Measurements from ENCODE around the gene PTH1R.
A peak's percentile ranks its signal among the peaks of the same experiment; 100 is the strongest.
"Not testable (repeated sequence)": the region's sequence is repeated elsewhere in the genome, so short reads cannot be mapped to it uniquely, and the experiment has no call there.

PTH1R gene

DNA sequence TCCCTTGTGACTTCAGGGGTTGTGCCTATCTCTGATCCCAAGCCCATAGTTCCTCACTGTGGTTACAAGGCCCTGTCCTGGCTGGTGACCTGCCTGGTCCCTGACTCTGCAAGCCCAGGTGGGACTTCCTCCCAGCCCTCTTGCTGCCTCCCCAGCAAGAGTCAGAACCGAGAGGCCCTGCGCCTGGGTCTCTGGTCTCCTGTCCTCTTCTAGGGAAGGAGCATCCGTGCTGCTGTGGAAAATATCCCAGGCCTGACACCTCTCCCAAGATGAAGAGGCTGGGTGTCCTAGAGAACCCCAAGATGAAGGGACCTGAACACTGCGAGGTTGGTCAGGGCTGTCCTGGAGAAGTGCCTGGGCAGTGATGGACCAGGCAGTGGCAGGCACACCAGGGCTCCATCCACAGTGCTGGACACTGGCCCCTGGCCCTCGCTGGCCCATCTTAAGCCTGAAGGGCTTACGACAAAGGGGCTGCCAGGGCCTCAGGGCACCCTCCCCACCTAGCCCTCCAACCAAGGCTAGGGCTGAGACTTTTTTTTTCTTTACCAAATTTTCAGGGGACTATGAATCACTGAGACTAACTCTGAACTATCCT, 32.7 kb downstream of the PTH1R start:
- Histone ChIP-seq H3K27ac (ENCODE audit: low read depth, low read length) (no peak overlapping the region), H3K27me3 (ENCODE audit: control insufficient read depth in 5 of 5, insufficient read depth in 4 of 5, low read length in 5 of 5) (no peaks in the 10 kb centered on the region), H3K9ac (ENCODE audit: low read length in 5 of 5) (no peak overlapping the region), H3K4me1 (ENCODE audit: control insufficient read depth in 5 of 5, insufficient read depth in 5 of 5, low read length in 5 of 5) (peaks cover 8 to 29% (median 27%) of the 10 kb centered on the region in 5 donors), H3K9me3 (ENCODE audit: control insufficient read depth in 5 of 5, low read length in 5 of 5) (no peaks in the 10 kb centered on the region), H3K4me3 (ENCODE audit: low read depth in 1 of 5, low read length in 5 of 5) (no peak overlapping the region), H3K36me3 (ENCODE audit: control insufficient read depth in 5 of 5, insufficient read depth in 5 of 5, low read length in 5 of 5) (no peaks in the 10 kb centered on the region)

DNA sequence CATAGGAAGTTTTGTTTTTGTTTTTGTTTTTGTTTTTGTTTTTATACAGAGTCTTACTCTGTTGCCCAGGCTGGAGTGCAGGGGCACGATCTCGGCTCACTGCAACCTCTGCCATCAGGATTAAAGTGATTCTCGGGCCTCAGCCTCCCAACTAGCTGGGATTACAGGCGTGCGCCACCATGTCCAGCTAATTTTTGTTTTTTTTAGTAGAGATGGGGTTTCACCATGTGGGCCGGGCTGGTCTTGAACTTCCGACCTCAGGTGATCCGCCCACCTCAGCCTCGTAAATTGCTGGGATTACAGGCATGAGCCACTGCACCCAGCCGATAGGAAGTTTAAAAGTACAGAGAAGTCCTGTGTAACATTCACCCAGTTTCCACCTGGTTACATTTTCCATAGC, 33.4 kb downstream of the PTH1R start:
- not testable (repeated sequence) for H3K27ac ChIP-seq (ENCODE audit: low read depth, low read length); H3K9me3 ChIP-seq (ENCODE audit: control insufficient read depth in 5 of 5, low read length in 5 of 5); H3K4me3 ChIP-seq (ENCODE audit: low read depth in 1 of 5, low read length in 5 of 5); H3K9ac ChIP-seq (ENCODE audit: low read length in 5 of 5); H3K36me3 ChIP-seq (ENCODE audit: control insufficient read depth in 5 of 5, insufficient read depth in 5 of 5, low read length in 5 of 5); H3K27me3 ChIP-seq (ENCODE audit: control insufficient read depth in 5 of 5, insufficient read depth in 4 of 5, low read length in 5 of 5)
- H3K4me1 ChIP-seq (ENCODE audit: control insufficient read depth in 5 of 5, insufficient read depth in 5 of 5, low read length in 5 of 5), result peaks cover 8 to 33% (median 27%) of the 10 kb centered on the region in 5 donors

DNA sequence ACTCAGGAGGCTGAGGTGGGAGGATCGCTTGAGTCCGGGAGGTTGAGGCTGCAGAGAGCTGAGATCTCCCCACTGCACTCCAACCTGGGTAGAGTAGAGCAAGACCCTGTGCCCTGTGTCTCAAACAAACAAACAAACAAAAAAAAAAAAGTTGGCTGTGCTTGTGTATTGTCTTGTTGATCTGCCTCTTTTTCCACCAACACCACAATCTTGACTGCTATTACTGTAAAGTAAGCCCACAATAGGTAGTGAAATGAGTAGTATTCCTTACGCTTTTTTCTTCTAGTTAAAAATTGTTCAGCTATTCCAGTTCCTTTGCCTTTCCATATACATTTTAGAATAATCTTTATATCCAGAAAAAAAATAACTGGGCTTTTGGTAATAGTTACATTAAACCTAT, 35.5 kb downstream of the PTH1R start:
- H3K27me3 ChIP-seq (ENCODE audit: control insufficient read depth in 5 of 5, insufficient read depth in 4 of 5, low read length in 5 of 5), result no peaks in the 10 kb centered on the region
- peaks cover 8 to 28% (median 25%) of the 10 kb centered on the region in 5 donors for H3K4me1 ChIP-seq (ENCODE audit: control insufficient read depth in 5 of 5, insufficient read depth in 5 of 5, low read length in 5 of 5)
- H3K9me3 ChIP-seq (ENCODE audit: control insufficient read depth in 5 of 5, low read length in 5 of 5), result peaks cover 0 to 4% (median 0%) of the 10 kb centered on the region in 5 donors
- no peak overlapping the region for H3K9ac ChIP-seq (ENCODE audit: low read length in 5 of 5)
- H3K27ac ChIP-seq (ENCODE audit: low read depth, low read length), result no peak overlapping the region
- H3K36me3 ChIP-seq (ENCODE audit: control insufficient read depth in 5 of 5, insufficient read depth in 5 of 5, low read length in 5 of 5), result peaks cover 3 to 13% (median 6%) of the 10 kb centered on the region in 5 donors
- no peak overlapping the region for H3K4me3 ChIP-seq (ENCODE audit: low read depth in 1 of 5, low read length in 5 of 5)

DNA sequence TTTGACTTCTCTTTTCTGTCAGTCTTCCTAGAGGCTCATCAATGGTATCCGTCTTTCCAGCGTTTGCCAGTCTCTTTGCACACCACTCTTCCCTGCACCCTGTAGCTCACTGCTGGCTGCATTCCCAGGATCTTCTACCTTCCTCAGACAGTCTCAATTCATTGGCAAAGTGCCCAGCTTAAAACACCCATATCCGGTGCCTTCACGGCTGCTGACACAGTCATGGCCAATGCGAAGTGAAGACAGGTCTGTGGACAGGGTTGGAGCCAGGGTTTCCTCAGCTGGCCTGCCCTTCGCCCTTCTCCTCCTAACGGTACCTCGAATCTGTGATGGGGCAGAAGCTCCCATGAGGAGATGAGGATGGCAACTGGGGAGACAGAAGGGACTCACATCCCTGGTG, 36.1 kb downstream of the PTH1R start:
- Histone ChIP-seq H3K4me1 (ENCODE audit: control insufficient read depth in 5 of 5, insufficient read depth in 5 of 5, low read length in 5 of 5) (peaks cover 5 to 21% (median 18%) of the 10 kb centered on the region in 5 donors), H3K27ac (ENCODE audit: low read depth, low read length) (no peak overlapping the region), H3K36me3 (ENCODE audit: control insufficient read depth in 5 of 5, insufficient read depth in 5 of 5, low read length in 5 of 5) (peaks cover 6 to 20% (median 12%) of the 10 kb centered on the region in 5 donors)

DNA sequence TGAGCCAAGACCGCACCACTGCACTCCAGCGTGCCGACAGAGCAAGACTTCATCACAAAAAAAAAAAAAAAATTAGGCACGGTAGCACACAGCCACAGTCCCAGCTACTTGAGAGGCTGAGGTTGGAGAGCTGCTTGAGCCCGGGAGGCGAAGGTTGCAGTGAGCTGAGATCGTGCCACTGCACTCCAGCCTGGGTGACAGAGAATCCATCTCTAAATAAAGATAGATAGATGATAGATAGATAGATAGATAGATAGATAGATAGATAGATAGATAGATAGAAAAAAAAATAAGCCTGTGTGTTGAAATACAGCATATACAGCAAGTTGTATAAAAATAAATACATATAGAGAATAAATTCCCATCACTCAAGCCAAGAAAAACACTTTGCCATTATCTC, 37.3 kb downstream of the PTH1R start:
- no peak overlapping the region for H3K27ac ChIP-seq (ENCODE audit: low read depth, low read length)
- H3K4me3 ChIP-seq (ENCODE audit: low read depth in 1 of 5, low read length in 5 of 5), result no peak overlapping the region
- H3K9ac ChIP-seq (ENCODE audit: low read length in 5 of 5), result no peak overlapping the region

More for the DNA sequence above, 36.1 kb downstream of the PTH1R start:
- Histone ChIP-seq H3K4me3 (ENCODE audit: low read depth in 1 of 5, low read length in 5 of 5) (no peak overlapping the region), H3K9me3 (ENCODE audit: control insufficient read depth in 5 of 5, low read length in 5 of 5) (peaks cover 0 to 4% (median 0%) of the 10 kb centered on the region in 5 donors), H3K9ac (ENCODE audit: low read length in 5 of 5) (no peak overlapping the region), H3K27me3 (ENCODE audit: control insufficient read depth in 5 of 5, insufficient read depth in 4 of 5, low read length in 5 of 5) (no peaks in the 10 kb centered on the region)

DNA sequence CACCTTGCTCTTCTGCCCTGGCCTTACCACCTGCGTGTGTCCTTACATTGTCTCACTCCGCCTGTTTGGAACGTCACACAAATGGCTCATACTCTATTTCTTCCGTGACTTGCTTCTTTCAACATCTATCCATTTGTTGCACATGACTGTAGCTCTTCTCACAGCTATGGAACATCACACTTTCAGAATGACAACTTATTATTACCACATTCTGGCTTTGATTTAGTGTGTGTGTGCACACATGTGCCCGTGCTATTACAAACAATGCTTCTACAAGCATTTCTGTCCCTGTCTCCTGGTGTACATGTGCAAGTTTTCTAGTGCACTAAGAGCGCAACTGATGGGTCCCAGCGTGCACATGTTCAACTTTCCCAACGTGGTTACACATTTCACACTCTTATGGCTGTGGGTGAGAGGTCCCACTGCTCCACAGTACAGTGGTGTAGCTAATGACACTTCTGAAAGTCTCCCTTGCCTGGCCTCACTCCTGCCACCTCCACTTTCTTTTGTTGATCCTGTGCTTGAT, 37.8 kb downstream of the PTH1R start:
- peaks cover 0 to 8% (median 6%) of the 10 kb centered on the region in 5 donors for H3K4me1 ChIP-seq (ENCODE audit: control insufficient read depth in 5 of 5, insufficient read depth in 5 of 5, low read length in 5 of 5)
- H3K36me3 ChIP-seq (ENCODE audit: control insufficient read depth in 5 of 5, insufficient read depth in 5 of 5, low read length in 5 of 5), result peaks cover 12 to 37% (median 28%) of the 10 kb centered on the region in 5 donors
- no peak overlapping the region for H3K27ac ChIP-seq (ENCODE audit: low read depth, low read length)
- H3K4me3 ChIP-seq (ENCODE audit: low read depth in 1 of 5, low read length in 5 of 5), result no peak overlapping the region
- H3K9me3 ChIP-seq (ENCODE audit: control insufficient read depth in 5 of 5, low read length in 5 of 5), result peaks cover 0 to 4% (median 0%) of the 10 kb centered on the region in 5 donors
- no peaks in the 10 kb centered on the region for H3K27me3 ChIP-seq (ENCODE audit: control insufficient read depth in 5 of 5, insufficient read depth in 4 of 5, low read length in 5 of 5)
- H3K9ac ChIP-seq (ENCODE audit: low read length in 5 of 5), result peak overlapping the region in 1 of 5 donors; percentile 12

More for the DNA sequence above, 37.3 kb downstream of the PTH1R start:
- peaks cover 8 to 32% (median 22%) of the 10 kb centered on the region in 5 donors for H3K36me3 ChIP-seq (ENCODE audit: control insufficient read depth in 5 of 5, insufficient read depth in 5 of 5, low read length in 5 of 5)
- H3K9me3 ChIP-seq (ENCODE audit: control insufficient read depth in 5 of 5, low read length in 5 of 5), result peaks cover 0 to 4% (median 0%) of the 10 kb centered on the region in 5 donors
- H3K27me3 ChIP-seq (ENCODE audit: control insufficient read depth in 5 of 5, insufficient read depth in 4 of 5, low read length in 5 of 5), result no peaks in the 10 kb centered on the region
- H3K4me1 ChIP-seq (ENCODE audit: control insufficient read depth in 5 of 5, insufficient read depth in 5 of 5, low read length in 5 of 5), result peaks cover 0 to 9% (median 7%) of the 10 kb centered on the region in 5 donors

DNA sequence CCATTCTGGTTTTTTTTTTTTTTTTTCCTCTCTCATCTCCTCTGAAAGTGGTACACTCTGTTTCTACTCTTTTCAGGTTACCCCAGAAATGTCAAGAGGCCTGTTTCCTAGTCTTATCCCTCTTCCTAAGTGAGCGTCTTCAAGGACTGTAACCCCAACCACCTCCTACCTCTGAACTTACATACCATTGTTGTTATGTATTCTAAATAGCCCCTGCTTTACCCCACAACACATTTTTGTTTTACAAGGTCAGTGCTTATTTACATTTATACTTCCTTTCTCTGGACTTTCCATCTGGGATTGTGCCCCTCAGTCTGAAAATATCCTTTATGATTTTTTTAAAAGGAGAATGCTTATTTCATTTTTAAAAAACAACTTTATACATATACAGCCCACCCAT, 38.8 kb downstream of the PTH1R start:
- no peak overlapping the region for H3K27ac ChIP-seq (ENCODE audit: low read depth, low read length)
- H3K4me1 ChIP-seq (ENCODE audit: control insufficient read depth in 5 of 5, insufficient read depth in 5 of 5, low read length in 5 of 5), result peaks cover 0 to 8% (median 6%) of the 10 kb centered on the region in 5 donors
- H3K4me3 ChIP-seq (ENCODE audit: low read depth in 1 of 5, low read length in 5 of 5), result no peak overlapping the region
- peaks cover 12 to 46% (median 37%) of the 10 kb centered on the region in 5 donors for H3K36me3 ChIP-seq (ENCODE audit: control insufficient read depth in 5 of 5, insufficient read depth in 5 of 5, low read length in 5 of 5)
- H3K9me3 ChIP-seq (ENCODE audit: control insufficient read depth in 5 of 5, low read length in 5 of 5), result peaks cover 0 to 4% (median 0%) of the 10 kb centered on the region in 5 donors
- no peak overlapping the region for H3K9ac ChIP-seq (ENCODE audit: low read length in 5 of 5)
- H3K27me3 ChIP-seq (ENCODE audit: control insufficient read depth in 5 of 5, insufficient read depth in 4 of 5, low read length in 5 of 5), result no peaks in the 10 kb centered on the region

DNA sequence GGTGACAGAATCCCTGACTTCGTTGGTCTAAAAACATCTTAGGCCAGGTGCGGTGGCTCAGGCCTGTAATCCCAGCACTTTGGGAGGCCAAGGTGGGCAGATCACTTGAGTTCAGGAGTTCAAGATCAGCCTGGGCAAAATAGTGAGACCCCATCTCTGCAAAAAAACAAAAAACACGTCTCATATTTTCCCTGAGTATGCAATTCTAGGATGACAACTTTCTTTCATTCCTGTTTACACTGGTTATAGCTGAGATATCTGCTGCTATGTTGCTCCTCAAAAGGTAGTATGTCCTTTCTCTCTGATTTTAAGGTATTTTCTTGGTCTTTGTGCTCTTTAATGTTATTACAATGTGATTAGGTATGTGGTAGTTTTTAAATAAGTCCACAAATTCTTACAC, 39.3 kb downstream of the PTH1R start:
- Histone ChIP-seq H3K9ac (ENCODE audit: low read length in 5 of 5) (no peak overlapping the region), H3K4me3 (ENCODE audit: low read depth in 1 of 5, low read length in 5 of 5) (no peak overlapping the region), H3K27ac (ENCODE audit: low read depth, low read length) (no peak overlapping the region), H3K36me3 (ENCODE audit: control insufficient read depth in 5 of 5, insufficient read depth in 5 of 5, low read length in 5 of 5) (peaks cover 12 to 51% (median 42%) of the 10 kb centered on the region in 5 donors), H3K9me3 (ENCODE audit: control insufficient read depth in 5 of 5, low read length in 5 of 5) (peaks cover 0 to 4% (median 0%) of the 10 kb centered on the region in 5 donors), H3K27me3 (ENCODE audit: control insufficient read depth in 5 of 5, insufficient read depth in 4 of 5, low read length in 5 of 5) (no peaks in the 10 kb centered on the region), H3K4me1 (ENCODE audit: control insufficient read depth in 5 of 5, insufficient read depth in 5 of 5, low read length in 5 of 5) (peaks cover 0 to 8% (median 6%) of the 10 kb centered on the region in 5 donors)

DNA sequence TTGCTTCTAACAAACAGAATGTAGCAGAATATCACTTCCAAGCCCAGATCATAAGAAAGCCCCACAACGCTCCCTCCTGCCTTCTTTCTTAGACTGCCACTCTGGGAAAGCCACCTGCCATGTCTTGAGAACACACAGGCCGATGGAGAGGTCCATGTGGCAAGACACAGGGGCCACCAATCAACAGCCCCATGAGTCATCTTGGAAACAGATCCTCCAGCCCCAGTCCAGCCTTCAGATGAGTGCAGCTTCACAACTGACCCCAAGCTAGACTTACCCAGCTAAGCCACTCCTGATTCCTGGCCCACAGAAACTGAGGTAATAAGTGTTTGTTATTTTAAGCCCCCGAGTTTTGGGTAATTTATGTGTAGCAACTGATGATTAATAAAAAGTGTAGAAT, 39.7 kb downstream of the PTH1R start:
- H3K4me3 ChIP-seq (ENCODE audit: low read depth in 1 of 5, low read length in 5 of 5), result no peak overlapping the region
- peaks cover 0 to 8% (median 6%) of the 10 kb centered on the region in 5 donors for H3K4me1 ChIP-seq (ENCODE audit: control insufficient read depth in 5 of 5, insufficient read depth in 5 of 5, low read length in 5 of 5)
- H3K9ac ChIP-seq (ENCODE audit: low read length in 5 of 5), result no peak overlapping the region

DNA sequence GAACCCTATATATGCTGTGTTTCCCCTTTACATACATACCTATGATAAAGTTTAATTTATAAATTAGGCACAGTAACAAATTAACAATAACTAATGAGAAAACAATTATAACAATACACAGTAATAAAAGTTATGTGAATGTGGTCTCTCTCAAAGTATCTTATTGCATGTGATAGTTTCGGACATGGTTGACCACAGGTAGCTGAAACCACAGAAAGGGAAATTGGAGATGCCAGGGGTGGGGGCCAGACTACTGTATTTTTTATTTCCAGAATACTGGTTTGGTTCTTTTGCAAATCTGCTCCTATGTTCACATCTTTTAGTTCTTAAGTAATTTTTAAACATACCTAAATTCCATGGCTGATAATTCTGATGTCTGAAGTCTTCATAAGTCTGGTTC, 40.7 kb downstream of the PTH1R start:
- no peak overlapping the region for H3K9ac ChIP-seq (ENCODE audit: low read length in 5 of 5)
- no peak overlapping the region for H3K4me3 ChIP-seq (ENCODE audit: low read depth in 1 of 5, low read length in 5 of 5)
- H3K4me1 ChIP-seq (ENCODE audit: control insufficient read depth in 5 of 5, insufficient read depth in 5 of 5, low read length in 5 of 5), result peaks cover 0 to 8% (median 6%) of the 10 kb centered on the region in 5 donors
- H3K36me3 ChIP-seq (ENCODE audit: control insufficient read depth in 5 of 5, insufficient read depth in 5 of 5, low read length in 5 of 5), result peaks cover 12 to 65% (median 56%) of the 10 kb centered on the region in 5 donors
- no peak overlapping the region for H3K27ac ChIP-seq (ENCODE audit: low read depth, low read length)
- H3K27me3 ChIP-seq (ENCODE audit: control insufficient read depth in 5 of 5, insufficient read depth in 4 of 5, low read length in 5 of 5), result no peaks in the 10 kb centered on the region
- peaks cover 0 to 4% (median 0%) of the 10 kb centered on the region in 5 donors for H3K9me3 ChIP-seq (ENCODE audit: control insufficient read depth in 5 of 5, low read length in 5 of 5)

More for the DNA sequence above, 39.7 kb downstream of the PTH1R start:
- Histone ChIP-seq H3K36me3 (ENCODE audit: control insufficient read depth in 5 of 5, insufficient read depth in 5 of 5, low read length in 5 of 5) (peaks cover 12 to 56% (median 47%) of the 10 kb centered on the region in 5 donors), H3K9me3 (ENCODE audit: control insufficient read depth in 5 of 5, low read length in 5 of 5) (peaks cover 0 to 4% (median 0%) of the 10 kb centered on the region in 5 donors), H3K27ac (ENCODE audit: low read depth, low read length) (no peak overlapping the region), H3K27me3 (ENCODE audit: control insufficient read depth in 5 of 5, insufficient read depth in 4 of 5, low read length in 5 of 5) (no peaks in the 10 kb centered on the region)
